PC-3 (cell line): ENCODE results near the gene MTHFD1.

Experiments
- CTCF ChIP-seq: fragments of 300-600 bp; sonication (generic); conservative IDR thresholded peaks from 2 replicates; pipeline ENCODE4 v1.5.1; 2017; ENCODE audit warnings: antibody characterized with exemption, low read depth, mild to moderate bottlenecking, low read length
- EZH2 ChIP-seq: fragments of 300-600 bp; sonication (generic); IDR thresholded peaks from one replicate; pipeline ENCODE4 v1.6.1; 2017; ENCODE audit warnings: antibody characterized with exemption, mild to moderate bottlenecking, low read length; ENCODE audit not compliant: unreplicated experiment

DNA sequence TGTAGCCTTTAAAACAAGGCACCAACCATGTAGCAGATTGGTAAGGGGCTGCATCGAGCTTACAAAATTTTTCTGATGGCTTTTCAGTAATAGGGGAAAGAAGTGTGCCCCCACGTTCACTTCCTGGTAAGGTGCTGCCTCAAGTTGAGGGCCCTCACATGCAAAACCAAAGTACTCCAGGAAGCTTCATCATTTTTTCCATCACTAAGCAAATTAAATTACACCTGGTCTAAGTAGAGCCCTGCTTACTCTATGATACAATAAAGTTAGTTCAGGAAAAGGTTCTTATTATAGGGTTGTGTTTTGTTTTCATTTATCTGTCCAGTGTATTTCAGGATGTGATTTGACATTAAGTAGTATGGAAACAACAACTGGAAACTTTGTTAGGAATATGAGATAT, 62.1 kb downstream of the MTHFD1 start:
- TF ChIP-seq CTCF (no peak), EZH2 (no peak)
